H1 (cell line): Measurements from ENCODE around the gene AP2B1. TPM values are rescaled to one million over a fixed set of nuclear protein-coding genes. Genes with fewer than 3 reads are reported as not detected.

Experiments used
- CTCF ChIA-PET: fragments of 300-600 bp; sonication (Branson Sonifier 250); formaldehyde crosslinking; loops from one replicate; lab custom pipeline; 2021; ENCODE audit not compliant: partially characterized antibody; lab: Charles Lee
- POLR2A ChIA-PET: fragments of 300-600 bp; sonication (Branson Sonifier 250); formaldehyde crosslinking; loops from one replicate; lab custom pipeline; 2021; ENCODE audit warnings: inconsistent platforms; ENCODE audit not compliant: partially characterized antibody; lab: Charles Lee
- DNase-seq, 2 experiments: peaks; one replicate each; pipeline versions ENCODE4 v3.0.0 to v3.0.0-alpha.2; 2010 to 2022; ENCODE audit warnings: low spot score in 2 of 2, low read depth in 1 of 2, mixed read lengths in 1 of 2
- FAIRE-seq: peaks from 2 replicates; lab custom pipeline; 2011; peaks lifted over from hg19 to GRCh38; lab: Jason Lieb, UNC
- H2AFZ ChIP-seq: 2 replicates; pipeline ENCODE4 v1.8.1; 2012; ENCODE audit warnings: low read length, inconsistent platforms
- H2AK5ac ChIP-seq: 2 replicates; pipeline ENCODE4 v1.6.1; 2013; ENCODE audit warnings: low read depth, low read length
- H2BK120ac ChIP-seq: replicated peaks from 2 replicates; pipeline ENCODE3; 2013; ENCODE audit warnings: low read depth, low read length, inconsistent platforms
- H2BK12ac ChIP-seq: 2 replicates; pipeline ENCODE4 v1.6.1; 2013; ENCODE audit warnings: low read depth, low read length
- H2BK15ac ChIP-seq: 2 replicates; pipeline ENCODE4 v1.6.1; 2013; ENCODE audit warnings: low read length
- H2BK20ac ChIP-seq: 2 replicates; pipeline ENCODE4 v1.6.1; 2013; ENCODE audit warnings: low read length
- H2BK5ac ChIP-seq: 2 replicates; pipeline ENCODE4 v1.6.1; 2013; ENCODE audit warnings: low read depth, low read length
- H3K14ac ChIP-seq: 2 replicates; pipeline ENCODE4 v1.6.1; 2013; ENCODE audit warnings: inconsistent platforms; ENCODE audit not compliant: insufficient read length
- H3K18ac ChIP-seq: 2 replicates; pipeline ENCODE4 v1.6.1; 2013; ENCODE audit warnings: low read length; ENCODE audit errors: extremely low read depth
- H3K23ac ChIP-seq: 2 replicates; pipeline ENCODE4 v1.6.1; 2013; ENCODE audit warnings: inconsistent platforms; ENCODE audit not compliant: insufficient read length
- H3K23me2 ChIP-seq: 2 replicates; pipeline ENCODE4 v1.6.1; 2013; ENCODE audit warnings: low read depth, low read length
- H3K27ac ChIP-seq: 2 replicates; pipeline ENCODE4 v1.6.1; 2011; ENCODE audit warnings: low read depth, low read length, inconsistent platforms
- H3K27me3 ChIP-seq, 4 experiments: replicated peaks in 1 of 4; 1 replicate in 1 of 4; 2 replicates in 3 of 4; pipeline versions ENCODE4 v1.6.1 to v1.8.1; 2011 to 2013; ENCODE audit warnings: low read length in 3 of 4, mild to moderate bottlenecking in 3 of 4, inconsistent platforms in 2 of 4, mixed read lengths in 2 of 4, moderate library complexity in 1 of 4; ENCODE audit not compliant: control insufficient read depth in 3 of 4, insufficient read depth in 3 of 4; ENCODE audit errors: extremely low read depth in 1 of 4
- H3K36me3 ChIP-seq, 4 experiments: 2 replicates each; pipeline versions ENCODE4 v1.6.1 to v1.8.1; 2011 to 2013; ENCODE audit warnings: mild to moderate bottlenecking in 4 of 4, low read length in 3 of 4, moderate library complexity in 2 of 4, control low read depth in 1 of 4, inconsistent platforms in 1 of 4; ENCODE audit not compliant: insufficient read depth in 4 of 4, control insufficient read depth in 2 of 4
- H3K4ac ChIP-seq: replicated peaks from 2 replicates; pipeline ENCODE3; 2013; ENCODE audit warnings: low read length, low read depth, mixed read lengths, inconsistent platforms; ENCODE audit not compliant: insufficient read length
- H3K4me1 ChIP-seq, 4 experiments: replicated peaks in 1 of 4; 1 replicate in 1 of 4; 2 replicates in 3 of 4; pipeline versions ENCODE4 v1.6.1 to v1.8.1; 2011 to 2013; ENCODE audit warnings: low read length in 3 of 4, inconsistent platforms in 2 of 4, mixed read lengths in 1 of 4; ENCODE audit not compliant: insufficient read depth in 4 of 4, control insufficient read depth in 3 of 4
- H3K4me2 ChIP-seq, 2 experiments: 2 replicates each; pipeline versions ENCODE4 v1.6.1 to v1.8.1; 2011 to 2013; ENCODE audit warnings: low read depth in 2 of 2, low read length in 2 of 2, control low read depth in 1 of 2, inconsistent platforms in 1 of 2, mild to moderate bottlenecking in 1 of 2; ENCODE audit not compliant: insufficient read depth in 1 of 2
- H3K4me3 ChIP-seq, 4 experiments: fragments of 200-600, 300-600 bp in 1 of 4; sonication (generic), shearing (Covaris generic), sonication (Bioruptor Twin) in 1 of 4; 2 replicates each; pipeline versions ENCODE4 v1.5.1 to v1.8.1; 2011 to 2016; ENCODE audit warnings: low read length in 4 of 4, low read depth in 3 of 4, control low read depth in 2 of 4, inconsistent platforms in 2 of 4, mild to moderate bottlenecking in 2 of 4, mixed read lengths in 1 of 4, moderate library complexity in 1 of 4; ENCODE audit not compliant: insufficient read depth in 2 of 4; ENCODE audit errors: extremely low read depth in 1 of 4
- H3K56ac ChIP-seq: replicated peaks from 2 replicates; pipeline ENCODE3; 2013; ENCODE audit warnings: low read depth, mild to moderate bottlenecking, mixed read lengths, low read length, inconsistent platforms; ENCODE audit not compliant: insufficient read length
- H3K79me1 ChIP-seq: 2 replicates; pipeline ENCODE4 v1.6.1; 2013; ENCODE audit warnings: low read depth, low read length, control low read depth
- H3K79me2 ChIP-seq, 2 experiments: 2 replicates each; pipeline versions ENCODE4 v1.6.1 to v1.8.1; 2012 to 2013; ENCODE audit warnings: low read length in 2 of 2, mild to moderate bottlenecking in 2 of 2, inconsistent platforms in 1 of 2; ENCODE audit not compliant: insufficient read depth in 2 of 2, control insufficient read depth in 1 of 2
- H3K9ac ChIP-seq, 4 experiments: replicated peaks in 1 of 4; 1 replicate in 1 of 4; 2 replicates in 3 of 4; pipeline versions ENCODE4 v1.6.1 to v1.8.1; 2011 to 2013; ENCODE audit warnings: low read depth in 3 of 4, low read length in 3 of 4, control low read depth in 2 of 4, mild to moderate bottlenecking in 2 of 4, moderate library complexity in 2 of 4, inconsistent platforms in 1 of 4; ENCODE audit errors: extremely low read depth in 1 of 4
- H3K9me3 ChIP-seq, 2 experiments: 2 replicates each; pipeline versions ENCODE4 v1.6.1 to v1.8.1; 2012 to 2013; ENCODE audit warnings: mild to moderate bottlenecking in 2 of 2, moderate library complexity in 2 of 2, control low read depth in 1 of 2, inconsistent platforms in 1 of 2, low read depth in 1 of 2, low read length in 1 of 2, mixed read lengths in 1 of 2; ENCODE audit not compliant: insufficient read depth in 2 of 2
- H4K20me1 ChIP-seq, 2 experiments: replicated peaks in 1 of 2; 2 replicates each; pipeline versions ENCODE3 to v1.8.1; 2011 to 2013; ENCODE audit warnings: inconsistent platforms in 2 of 2, low read length in 2 of 2, mild to moderate bottlenecking in 1 of 2; ENCODE audit not compliant: insufficient read depth in 2 of 2, control insufficient read depth in 1 of 2
- H4K5ac ChIP-seq: 2 replicates; pipeline ENCODE4 v1.6.1; 2013; ENCODE audit warnings: low read length, low read depth, mixed read lengths, inconsistent platforms; ENCODE audit not compliant: insufficient read length
- H4K8ac ChIP-seq: 2 replicates; pipeline ENCODE4 v1.8.0; 2013; ENCODE audit warnings: mild to moderate bottlenecking, moderate library complexity, low read length, inconsistent platforms; ENCODE audit not compliant: insufficient read depth; ENCODE audit errors: extremely low read depth
- H4K91ac ChIP-seq: replicated peaks from 2 replicates; pipeline ENCODE3; 2013; ENCODE audit warnings: low read length, mixed read lengths, inconsistent platforms; ENCODE audit not compliant: insufficient read length
- CHD2 ChIP-seq: IDR thresholded peaks from 2 replicates; pipeline ENCODE4 v1.6.1; 2012; ENCODE audit warnings: low read length, improper control_type of control experiment
- KDM5A ChIP-seq: fragments of 200-600 bp; IDR thresholded peaks from 2 replicates; pipeline ENCODE4 v1.7.1; 2012; ENCODE audit warnings: mild to moderate bottlenecking, low read length, inconsistent platforms, mixed read lengths
- PHF8 ChIP-seq: fragments of 200-600 bp; sonication (generic); conservative IDR thresholded peaks from 2 replicates; pipeline ENCODE4 v1.7.1; 2012; ENCODE audit warnings: low read depth, mild to moderate bottlenecking, inconsistent platforms, low read length, moderate library complexity
- WGBS, 2 experiments: shearing (Covaris generic) in 1 of 2; methylation state at CpG; one replicate each; pipeline versions ENCODE4 v1.1.6 to v1.1.7; 2013 to 2015; ENCODE audit warnings: low lambda C conversion rate in 2 of 2, mixed read lengths in 2 of 2, inconsistent platforms in 1 of 2, low coverage in 1 of 2, missing lambda C conversion rate in 1 of 2; ENCODE audit not compliant: insufficient replicate concordance in 2 of 2, insufficient coverage in 1 of 2, insufficient read length in 1 of 2; ENCODE audit errors: extremely low coverage in 1 of 2, missing lambda C conversion rate in 1 of 2; 5-methylcytosine and 5-hydroxymethylcytosine counted together
- polyA plus RNA-seq, 7 experiments: library from polyadenylated mRNA; depleted of rRNA in 3 of 7; stranded (reverse) in 5 of 7; unstranded in 2 of 7; fragments of >200 nt in 5 of 7; fragments of 200-250 nt in 2 of 7; gene quantifications; 1 replicate in 5 of 7; 2 replicates in 1 of 7; 4 replicates in 1 of 7; pipeline versions ENCODE4 v1.2.1 to v1.2.3, GENCODE V29; 2011 to 2013; ENCODE audit warnings: missing spikeins in 2 of 7, mixed read lengths in 2 of 7
- total RNA-seq: library from RNA; stranded (reverse); fragmentation: NEBNext Ultra II Directional; extraction: Animal tissue kit (Norgen Biotek cat#: 25700); gene quantifications from 2 replicates; pipeline ENCODE4 v1.2.1, GENCODE V29; 2021

AP2B1 gene
- total and polyA plus RNA-seq, 2 of the 8 experiments (the other 6 are each of a cell fraction or from before 2014, with no cell fraction given), result 95.5 to 199 TPM

DNA sequence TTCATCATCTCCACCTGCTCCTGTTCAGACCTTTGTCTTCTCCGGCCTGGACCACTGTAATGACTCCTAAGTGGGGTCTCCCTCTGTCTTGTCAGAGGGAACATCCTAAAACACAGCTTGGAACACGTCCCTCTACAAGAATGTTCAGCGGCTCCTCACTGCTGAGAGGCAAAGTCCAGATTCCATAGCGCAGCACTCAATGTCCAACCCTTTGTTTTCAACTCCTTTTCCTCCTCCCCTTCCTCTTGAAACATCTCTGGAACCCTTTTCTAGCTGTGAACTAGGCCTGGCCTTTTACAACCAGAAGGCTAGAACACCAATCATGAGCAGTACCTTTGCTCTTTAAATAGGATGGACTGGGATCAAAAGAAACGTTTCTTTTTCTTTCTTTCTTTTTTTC, 174.5 kb downstream of the AP2B1 start:
- POLR2A ChIA-PET, result interaction anchor here (0.6 to 1.6 kb wide), 4 partner anchors 47 to 1598 kb away, joined by 3 to 7 read pairs (median 4); partner anchors contain the start of gene TAF15
- H3K56ac ChIP-seq, result no peak overlapping the region
- TF ChIP-seq CHD2, result no peak
- no peak for TF ChIP-seq PHF8
- no peak for TF ChIP-seq KDM5A

More for the DNA sequence above, 174.5 kb downstream of the AP2B1 start:
- H3K4me1 ChIP-seq, result peaks cover 0 to 12% (median 7%) of the 10 kb centered on the region in 4 experiments; a peak in 5 of 7 replicates
- H3K4me2 ChIP-seq, result no peak overlapping the region
- no peak for DNase-seq
- H3K4me3 ChIP-seq, result no peak overlapping the region
- no peak overlapping the region for H3K18ac ChIP-seq
- no peak overlapping the region for H2BK15ac ChIP-seq
- H3K14ac ChIP-seq, result no peak overlapping the region
- H3K79me2 ChIP-seq, result no peaks in the 10 kb centered on the region
- no peak overlapping the region for H3K9ac ChIP-seq
- H3K23ac ChIP-seq, result no peak overlapping the region
- H3K27me3 ChIP-seq, result peaks cover 0 to 3% (median 2%) of the 10 kb centered on the region in 4 experiments; a peak in 3 of 7 replicates
- H4K91ac ChIP-seq, result no peak overlapping the region
- no peak overlapping the region for H2BK12ac ChIP-seq
- no peak overlapping the region for H4K5ac ChIP-seq
- no peaks in the 10 kb centered on the region; a peak in 1 of 4 replicates for H3K9me3 ChIP-seq
- no peaks in the 10 kb centered on the region for H3K36me3 ChIP-seq
- H2BK5ac ChIP-seq, result no peak overlapping the region
- H3K79me1 ChIP-seq, result no peaks in the 10 kb centered on the region
- H3K4ac ChIP-seq, result no peak overlapping the region
- H3K23me2 ChIP-seq, result no peaks in the 10 kb centered on the region
- H2AFZ ChIP-seq, result no peak overlapping the region
- no peaks in the 10 kb centered on the region for H4K20me1 ChIP-seq
- FAIRE-seq, result no peak
- no peak overlapping the region for H3K27ac ChIP-seq
- H2AK5ac ChIP-seq, result no peak overlapping the region
- CTCF ChIA-PET, result interaction anchor here (1.1 to 13.0 kb wide), 5 partner anchors 11 to 44 kb away, joined by 5 to 247 read pairs (median 83); partner anchors contain the start of genes GAS2L2 and MMP28
- no peak overlapping the region for H2BK120ac ChIP-seq
- 86% methylated on average over 5 of the region's 5 CpGs; no CpG with 5 or more reads in 1 of the 2 experiments for WGBS, 2 experiments
- H2BK20ac ChIP-seq, result no peak overlapping the region
- no peak overlapping the region for H4K8ac ChIP-seq
